ENCODE results near the gene PLEKHA4. TPM values are rescaled to one million over a fixed set of nuclear protein-coding genes. Genes with fewer than 3 reads are reported as not detected.

PLEKHA4 gene
- total RNA-seq, 1 donor from 2014 or later: 8.5 TPM

- DNase-seq (ENCODE audit: low spot score, unreplicated experiment): no peak
- Mint-ChIP-seq H3K36me3 (ENCODE audit: insufficient read depth) (no peaks in the 10 kb centered on the region), H3K27ac (no peak overlapping the region), H3K4me1 (ENCODE audit: low read depth) (peaks cover 37% of the 10 kb centered on the region), H3K4me3 (ENCODE audit: low read depth) (no peak overlapping the region), H3K9me3 (ENCODE audit: low read depth) (no peaks in the 10 kb centered on the region), H3K27me3 (no peaks in the 10 kb centered on the region)
- TF ChIP-seq, protein P1, sequence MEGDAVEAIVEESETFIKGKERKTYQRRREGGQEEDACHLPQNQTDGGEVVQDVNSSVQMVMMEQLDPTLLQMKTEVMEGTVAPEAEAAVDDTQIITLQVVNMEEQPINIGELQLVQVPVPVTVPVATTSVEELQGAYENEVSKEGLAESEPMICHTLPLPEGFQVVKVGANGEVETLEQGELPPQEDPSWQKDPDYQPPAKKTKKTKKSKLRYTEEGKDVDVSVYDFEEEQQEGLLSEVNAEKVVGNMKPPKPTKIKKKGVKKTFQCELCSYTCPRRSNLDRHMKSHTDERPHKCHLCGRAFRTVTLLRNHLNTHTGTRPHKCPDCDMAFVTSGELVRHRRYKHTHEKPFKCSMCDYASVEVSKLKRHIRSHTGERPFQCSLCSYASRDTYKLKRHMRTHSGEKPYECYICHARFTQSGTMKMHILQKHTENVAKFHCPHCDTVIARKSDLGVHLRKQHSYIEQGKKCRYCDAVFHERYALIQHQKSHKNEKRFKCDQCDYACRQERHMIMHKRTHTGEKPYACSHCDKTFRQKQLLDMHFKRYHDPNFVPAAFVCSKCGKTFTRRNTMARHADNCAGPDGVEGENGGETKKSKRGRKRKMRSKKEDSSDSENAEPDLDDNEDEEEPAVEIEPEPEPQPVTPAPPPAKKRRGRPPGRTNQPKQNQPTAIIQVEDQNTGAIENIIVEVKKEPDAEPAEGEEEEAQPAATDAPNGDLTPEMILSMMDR (IDR thresholded peaks at IDR 0.05; ENCODE audit: unreplicated experiment): no peak
Measured at GRCh38 chr19:48814895-48815294, 53.5 kb downstream of the PLEKHA4 start.

DNA sequence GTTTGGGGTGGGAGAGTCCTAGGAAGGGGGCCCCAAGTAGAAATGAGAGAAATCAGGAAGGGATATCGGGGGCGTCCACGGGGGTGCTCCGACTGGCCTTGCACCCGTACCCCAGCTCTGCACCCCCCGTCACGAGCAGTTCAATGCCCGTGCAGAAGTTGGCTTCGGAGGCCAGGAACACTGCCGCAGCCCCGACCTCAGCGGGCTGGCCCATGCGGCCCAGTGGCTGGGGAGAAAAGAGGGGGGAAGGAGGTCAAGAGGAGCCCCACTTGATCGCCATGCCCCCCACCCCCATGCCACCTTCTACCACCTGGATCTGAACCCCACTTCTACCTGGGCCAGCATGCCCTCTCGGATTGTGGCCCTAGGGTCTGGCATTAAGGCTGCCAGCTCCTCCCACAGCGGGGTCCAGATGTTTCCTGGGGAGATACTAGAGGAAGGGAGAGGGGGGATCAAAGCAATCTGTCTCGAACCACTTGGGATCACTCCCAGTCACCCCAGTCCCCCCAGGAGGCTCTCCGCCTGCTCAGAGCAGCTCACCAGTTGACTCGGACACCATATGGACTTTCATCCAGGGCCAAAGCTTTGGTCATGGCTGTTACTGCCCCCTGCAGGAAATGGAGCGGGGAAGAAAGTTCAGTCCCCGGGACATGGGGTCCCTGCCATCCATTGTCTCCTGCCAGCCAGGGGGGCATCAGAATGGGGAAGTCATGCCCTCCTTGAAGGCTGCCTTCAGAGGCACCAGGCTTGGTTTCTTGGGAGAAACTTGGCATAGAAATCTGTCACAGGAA is 55.1 kb downstream of the PLEKHA4 start:
- Mint-ChIP-seq H3K27ac (peak overlapping the region; percentile 98), H3K27me3 (no peaks in the 10 kb centered on the region), H3K4me3 (ENCODE audit: low read depth) (no peak overlapping the region), H3K36me3 (ENCODE audit: insufficient read depth) (no peaks in the 10 kb centered on the region), H3K4me1 (ENCODE audit: low read depth) (peaks cover 35% of the 10 kb centered on the region), H3K9me3 (ENCODE audit: low read depth) (no peaks in the 10 kb centered on the region)
- no peak for DNase-seq (ENCODE audit: low spot score, unreplicated experiment)
- TF ChIP-seq, protein P1 (IDR thresholded peaks at IDR 0.05; ENCODE audit: unreplicated experiment): peak; percentile 35

GRCh38 chr19:48812094-48812929 is 56.1 kb downstream of the PLEKHA4 start:
- H3K27ac Mint-ChIP-seq: peak overlapping the region; percentile 98

GRCh38 chr19:48810151-48810550 is 58.3 kb downstream of the PLEKHA4 start:
- no peaks in the 10 kb centered on the region for H3K27me3 Mint-ChIP-seq
- H3K27ac Mint-ChIP-seq: peak overlapping the region; percentile 41
- DNase-seq (ENCODE audit: low spot score, unreplicated experiment): no peak
- H3K9me3 Mint-ChIP-seq (ENCODE audit: low read depth): no peaks in the 10 kb centered on the region
- H3K4me3 Mint-ChIP-seq (ENCODE audit: low read depth): peak overlapping the region; percentile 78
- no peaks in the 10 kb centered on the region for H3K36me3 Mint-ChIP-seq (ENCODE audit: insufficient read depth)
- TF ChIP-seq, protein P1 (IDR thresholded peaks at IDR 0.05; ENCODE audit: unreplicated experiment): no peak
- H3K4me1 Mint-ChIP-seq (ENCODE audit: low read depth): peaks cover 39% of the 10 kb centered on the region

More at GRCh38 chr19:48812094-48812929, 56.1 kb downstream of the PLEKHA4 start:
- peak; percentile 65 for DNase-seq (ENCODE audit: low spot score, unreplicated experiment)
- H3K36me3 Mint-ChIP-seq (ENCODE audit: insufficient read depth): no peaks in the 10 kb centered on the region
- TF ChIP-seq, protein P1 (IDR thresholded peaks at IDR 0.05; ENCODE audit: unreplicated experiment): no peak
- peaks cover 38% of the 10 kb centered on the region for H3K4me1 Mint-ChIP-seq (ENCODE audit: low read depth)
- no peaks in the 10 kb centered on the region for H3K27me3 Mint-ChIP-seq
- peak overlapping the region; percentile 73 for H3K4me3 Mint-ChIP-seq (ENCODE audit: low read depth)
- H3K9me3 Mint-ChIP-seq (ENCODE audit: low read depth): no peaks in the 10 kb centered on the region

DNA sequence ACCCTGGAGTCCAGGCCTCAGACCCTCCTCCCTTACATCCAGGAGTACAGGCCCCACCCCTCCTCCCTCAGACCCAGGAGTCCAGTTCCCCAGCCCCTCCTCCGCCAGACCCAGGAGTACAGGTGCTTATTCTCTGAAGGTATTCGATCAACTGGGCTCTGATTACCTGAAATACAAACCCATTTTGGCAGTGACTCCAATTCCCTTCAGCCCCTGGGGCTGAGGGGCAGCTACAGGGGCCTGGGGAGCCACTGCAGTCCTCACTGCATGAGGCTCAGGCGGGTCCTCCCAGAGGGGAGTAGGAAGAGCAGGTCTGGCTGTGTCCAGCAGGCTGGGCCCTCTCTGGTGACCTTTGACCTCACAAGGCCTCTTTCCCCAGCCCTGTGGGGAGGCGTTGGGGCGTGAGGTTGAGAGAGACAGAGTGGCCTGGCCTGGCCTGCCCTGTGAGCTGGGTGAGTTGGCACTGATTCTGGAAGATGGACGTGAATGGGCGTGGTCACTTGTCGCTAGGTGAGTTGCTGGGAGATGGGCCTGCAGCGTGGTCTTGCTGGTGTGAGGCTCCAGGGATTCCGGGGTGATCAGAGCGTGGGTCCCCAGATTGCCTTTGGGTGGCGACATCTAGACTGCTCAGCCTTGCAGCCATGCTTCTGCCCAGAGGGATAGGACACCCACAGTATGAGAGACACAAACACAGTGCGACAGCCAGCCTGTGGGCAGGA is 60.7 kb downstream of the PLEKHA4 start:
- no peak for DNase-seq (ENCODE audit: low spot score, unreplicated experiment)
- Mint-ChIP-seq H3K27ac (peak overlapping the region; percentile 97), H3K27me3 (no peaks in the 10 kb centered on the region), H3K9me3 (ENCODE audit: low read depth) (no peaks in the 10 kb centered on the region), H3K4me3 (ENCODE audit: low read depth) (peak overlapping the region; percentile 58), H3K4me1 (ENCODE audit: low read depth) (peaks cover 36% of the 10 kb centered on the region), H3K36me3 (ENCODE audit: insufficient read depth) (no peaks in the 10 kb centered on the region)
- TF ChIP-seq, protein P1 (IDR thresholded peaks at IDR 0.05; ENCODE audit: unreplicated experiment): no peak

All from progenitor cell of endocrine pancreas (in vitro differentiated cells).